Vagina (tissue), 2 donors: ENCODE data around the gene BIN2.

Experiments
- CTCF ChIP-seq, 3 experiments: fragments of 450-650 bp in 2 of 3; fragments of 200-600 bp in 1 of 3; sonication (generic) in 1 of 3; IDR thresholded peaks; one replicate each; pipeline ENCODE4 v1.5.1; 2017 to 2019; ENCODE audit warnings: antibody characterized with exemption in 3 of 3, mild to moderate bottlenecking in 2 of 3, moderate library complexity in 2 of 3
- POLR2AphosphoS5 ChIP-seq, 2 donors: sonication (generic); formaldehyde crosslinking; IDR thresholded peaks; one replicate each; pipeline ENCODE4 v1.9.0; 2017; ENCODE audit warnings: antibody characterized with exemption in 2 of 2, mild to moderate bottlenecking in 2 of 2, low read depth in 1 of 2; ENCODE audit not compliant: insufficient read depth in 1 of 2

GRCh38 chr12:51254536-51254935, 69.4 kb downstream of the BIN2 start:
- TF ChIP-seq CTCF (IDR thresholded peaks at IDR 0.05) (no peak), POLR2AphosphoS5 (IDR thresholded peaks at IDR 0.05; ENCODE audit: insufficient read depth in 1 of 2, low read depth in 1 of 2) (no peak)
